ENCODE results near the gene PRUNE1.
A peak's percentile ranks its signal among the peaks of the same experiment; 100 is the strongest.

PRUNE1 gene

DNA sequence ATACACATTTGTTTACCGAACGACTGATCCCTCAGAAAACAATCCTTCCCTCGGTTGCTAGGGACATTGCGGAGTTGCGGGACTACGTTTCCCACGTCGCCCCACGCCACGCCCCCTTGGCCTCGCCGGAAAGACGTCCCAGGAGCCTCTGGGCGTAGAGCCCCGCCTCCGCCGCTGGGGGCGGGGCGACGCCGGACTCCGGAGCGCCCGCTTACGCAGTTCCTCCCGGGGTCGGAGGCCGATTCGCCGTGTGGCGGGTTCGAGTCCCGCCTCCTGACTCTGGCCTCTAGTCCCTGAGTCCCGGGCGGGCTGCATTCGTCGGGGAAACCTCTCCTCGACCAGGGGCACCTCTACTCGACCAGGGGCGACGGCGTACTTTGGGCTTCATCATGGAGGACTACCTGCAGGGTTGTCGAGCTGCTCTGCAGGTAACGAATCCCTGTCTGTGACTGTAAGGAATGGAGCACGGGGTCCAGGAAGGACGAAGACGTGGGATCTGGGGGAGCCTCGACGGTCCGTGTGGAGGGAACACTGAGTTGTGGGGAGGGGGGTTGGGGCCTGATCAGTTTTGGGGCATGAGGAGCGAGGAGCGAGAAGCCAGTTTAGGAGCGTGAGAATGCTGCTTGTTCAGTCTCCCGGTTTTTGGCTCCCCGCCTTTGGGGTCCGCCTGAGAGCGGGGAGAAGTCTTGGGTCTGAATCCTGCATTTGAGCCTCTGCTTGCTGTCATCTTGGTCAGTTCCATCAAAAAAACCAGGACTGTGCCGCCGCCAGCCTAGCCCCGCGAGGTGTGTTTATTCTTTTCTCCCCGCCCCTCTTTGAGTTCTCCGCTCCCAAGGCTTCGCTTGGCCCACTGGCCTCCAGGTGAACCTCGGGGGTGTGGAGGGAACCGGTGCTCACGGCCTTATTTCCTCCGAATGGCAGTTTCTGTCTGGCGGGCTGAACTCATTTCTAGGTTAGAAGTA is at the start of gene PRUNE1:
TSS of gene PRUNE1 (plus strand) at position 206 of the 962 bp plus-strand sequence. CDS start at position 390, 184 bp downstream.
- peak; percentile 98 for DNase-seq

- no peak for DNase-seq
These were observed 47.6 kb upstream of the PRUNE1 start for GRCh38 chr1:150960646-150961045.

DNA sequence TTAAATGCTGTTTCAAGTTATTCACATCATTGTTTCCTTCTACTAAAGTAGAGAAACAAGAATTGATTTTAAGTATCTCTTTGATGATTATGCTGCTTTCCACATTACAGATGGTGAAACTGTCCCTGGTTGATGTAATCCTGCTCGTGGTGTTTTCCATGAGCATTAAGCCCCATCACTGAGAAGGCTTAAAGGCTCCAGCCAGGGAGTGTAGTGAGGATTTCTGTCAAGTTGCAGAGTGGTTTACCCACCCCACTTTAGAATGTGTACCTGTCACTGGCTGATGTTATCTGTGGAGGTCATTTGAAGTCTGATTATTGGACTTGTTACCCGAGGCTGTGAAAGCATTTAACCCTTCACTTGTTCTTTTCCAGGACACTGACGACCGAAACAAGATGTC is 46.5 kb upstream of the PRUNE1 start:
- DNase-seq = no peak

DNA sequence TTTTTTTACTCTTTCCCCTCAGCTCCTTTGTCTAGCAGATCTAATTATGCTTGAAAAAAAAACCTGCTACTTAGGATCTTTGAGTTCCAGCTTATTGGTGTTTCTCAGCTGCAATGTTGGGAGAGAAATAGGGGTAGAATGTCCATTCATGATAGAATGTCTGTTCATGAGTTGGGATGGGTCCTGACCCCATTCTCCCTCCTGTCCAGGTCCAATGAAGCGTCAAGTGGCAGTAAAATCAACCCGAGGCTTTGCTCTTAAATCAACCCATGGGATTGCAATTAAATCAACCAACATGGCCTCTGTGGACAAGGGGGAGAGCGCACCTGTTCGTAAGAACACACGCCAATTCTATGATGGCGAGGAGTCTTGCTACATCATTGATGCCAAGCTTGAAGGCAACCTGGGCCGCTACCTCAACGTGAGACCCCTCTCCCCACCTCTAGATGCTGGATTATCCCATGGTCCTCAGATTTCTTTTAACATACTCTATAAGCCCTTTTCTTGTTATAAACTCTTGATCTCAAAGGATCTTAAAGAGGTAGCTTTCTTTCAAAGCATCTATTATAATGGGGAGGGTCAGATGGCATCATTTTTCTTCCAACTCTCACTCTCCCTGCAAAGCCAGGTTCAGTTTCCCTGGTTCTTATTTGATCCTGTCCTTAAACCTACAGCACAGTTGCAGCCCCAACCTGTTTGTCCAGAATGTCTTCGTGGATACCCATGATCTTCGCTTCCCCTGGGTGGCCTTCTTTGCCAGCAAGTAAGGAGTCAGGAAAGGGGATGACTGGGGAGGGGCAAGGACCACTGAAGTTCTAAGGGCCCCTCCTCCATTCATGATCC is 44.7 kb upstream of the PRUNE1 start:
- no peak for DNase-seq

DNA sequence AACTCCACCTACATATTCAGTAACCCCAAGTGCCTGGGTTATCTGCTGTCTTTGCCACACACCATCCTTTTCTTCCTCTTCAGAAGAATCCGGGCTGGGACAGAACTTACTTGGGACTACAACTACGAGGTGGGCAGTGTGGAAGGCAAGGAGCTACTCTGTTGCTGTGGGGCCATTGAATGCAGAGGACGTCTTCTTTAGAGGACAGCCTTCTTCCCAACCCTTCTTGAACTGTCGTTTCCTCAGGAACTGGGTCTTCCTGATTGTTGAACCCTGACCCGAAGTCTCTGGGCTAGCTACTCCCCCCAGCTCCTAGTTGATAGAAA is 44.1 kb upstream of the PRUNE1 start:
- DNase-seq = no peak

- DNase-seq = no peak
These were observed 42.6 kb upstream of the PRUNE1 start for GRCh38 chr1:150965605-150966004.

DNA sequence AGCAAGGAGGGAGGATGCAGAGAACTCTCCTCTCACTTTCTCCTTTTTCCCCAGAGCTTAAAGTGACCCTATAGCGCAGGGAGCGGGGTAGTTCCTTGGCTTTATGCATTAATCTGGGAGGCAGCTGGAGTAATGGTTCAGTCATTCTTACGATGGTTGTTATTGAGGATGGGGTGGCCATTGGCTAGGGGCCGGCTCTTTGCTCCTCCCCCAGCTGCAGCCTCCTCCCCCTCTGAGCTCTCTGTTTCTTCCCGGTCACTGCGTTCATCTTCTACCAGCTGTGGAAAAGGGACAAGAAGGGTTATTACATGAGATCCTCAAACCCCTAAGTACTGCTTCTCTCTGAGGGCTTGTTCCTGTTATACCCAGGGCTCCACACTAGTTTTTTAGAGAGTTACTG is 42.2 kb upstream of the PRUNE1 start:
- no peak for DNase-seq

GRCh38 chr1:150967936-150968335 is 40.3 kb upstream of the PRUNE1 start:
- DNase-seq = no peak

- no peak for DNase-seq
These were observed 39.8 kb upstream of the PRUNE1 start for GRCh38 chr1:150968491-150968890.

- DNase-seq = no peak
These were observed 38.6 kb upstream of the PRUNE1 start for GRCh38 chr1:150969626-150970025.

DNA sequence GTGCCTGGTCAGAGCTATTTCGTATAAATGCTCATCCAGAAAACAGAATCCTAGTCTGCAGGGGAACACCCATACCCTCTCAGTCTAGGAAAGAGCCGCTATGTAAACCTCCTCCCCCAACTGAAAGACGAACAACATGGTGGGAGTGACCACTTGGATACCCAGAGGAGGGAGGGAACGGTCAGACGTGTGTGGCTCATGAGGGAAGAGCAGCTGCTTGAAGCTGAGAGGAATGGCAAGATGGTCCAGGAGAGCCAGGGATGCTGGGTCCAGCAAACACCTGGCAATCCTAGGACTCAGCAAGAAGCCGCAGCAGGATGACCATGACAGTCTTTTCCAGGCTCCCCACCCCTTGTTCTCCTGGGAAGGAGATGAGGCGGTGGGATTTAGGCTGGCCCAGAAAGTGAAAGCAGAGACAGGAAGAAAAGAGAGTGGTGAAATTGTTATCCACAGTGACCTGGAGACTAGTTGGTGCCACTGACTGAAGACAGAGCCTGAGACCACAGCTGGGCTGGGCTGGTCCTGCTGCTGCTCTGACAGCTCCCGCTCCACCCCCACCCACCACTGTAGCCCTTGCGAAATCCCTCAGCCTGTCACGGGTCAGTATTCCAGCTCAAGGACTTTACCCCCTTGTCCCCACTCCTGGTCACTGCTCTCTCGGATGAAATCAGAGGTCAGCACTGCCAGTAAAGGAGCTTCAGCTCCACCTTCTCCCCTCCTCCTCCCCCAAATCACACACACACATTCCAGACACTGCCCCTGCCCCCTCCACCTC is 37.3 kb upstream of the PRUNE1 start:
- no peak for DNase-seq

GRCh38 chr1:150971583-150972416 is 36.4 kb upstream of the PRUNE1 start:
- peak; percentile 22 for DNase-seq

DNA sequence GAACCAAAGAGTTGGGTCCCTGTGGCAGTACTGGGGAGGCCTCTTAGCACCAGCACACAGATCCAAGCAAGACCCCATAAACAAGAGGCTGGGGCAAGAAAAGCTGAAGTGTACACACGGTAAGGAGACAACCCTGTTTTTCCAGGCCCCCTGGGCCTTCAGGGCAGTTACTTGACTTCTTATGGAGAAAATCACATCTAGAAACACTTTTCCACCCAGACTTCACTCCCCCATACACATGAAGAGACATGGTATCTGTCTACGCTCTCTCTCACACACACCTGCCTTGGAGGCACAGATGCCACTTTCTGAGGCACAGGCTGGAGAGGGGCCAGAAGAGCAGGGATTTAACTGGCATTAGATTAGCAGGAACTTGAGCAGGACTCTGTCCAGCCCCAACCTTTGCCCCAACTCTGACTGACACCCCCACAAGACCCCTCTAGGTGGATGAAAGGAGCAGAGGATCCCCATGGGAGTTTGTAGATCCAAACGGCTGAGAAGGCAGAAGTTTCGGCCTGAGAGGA is 35.8 kb upstream of the PRUNE1 start:
- DNase-seq = no peak

DNA sequence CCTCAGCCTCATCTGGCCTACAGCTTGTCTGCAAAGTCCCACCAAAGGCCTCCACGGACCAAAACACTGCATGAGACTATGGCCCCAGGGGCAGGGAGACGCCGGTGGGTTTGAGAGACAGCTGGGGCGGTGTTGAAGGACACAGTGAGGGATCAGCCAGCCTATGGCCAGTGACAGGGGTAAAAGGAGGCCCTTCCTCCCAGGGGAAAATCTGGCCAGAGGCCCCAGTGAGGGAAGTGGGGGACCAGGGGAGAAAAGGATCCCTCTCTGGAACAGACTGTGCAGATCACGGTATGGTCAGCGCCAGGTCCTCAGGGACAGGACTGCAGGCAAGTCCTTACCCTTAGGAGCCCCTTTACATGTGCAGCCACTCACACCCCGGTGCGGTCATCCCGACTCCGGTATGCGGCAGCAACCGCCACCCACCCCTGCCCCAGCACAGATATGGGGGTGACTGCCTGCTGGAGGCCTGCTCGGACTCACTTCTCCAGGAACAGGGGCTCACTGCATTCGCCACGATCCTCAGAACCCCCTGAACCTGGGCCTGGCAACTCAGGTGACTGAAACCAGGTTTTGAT is 34.9 kb upstream of the PRUNE1 start:
- peak; percentile 53 for DNase-seq

DNA sequence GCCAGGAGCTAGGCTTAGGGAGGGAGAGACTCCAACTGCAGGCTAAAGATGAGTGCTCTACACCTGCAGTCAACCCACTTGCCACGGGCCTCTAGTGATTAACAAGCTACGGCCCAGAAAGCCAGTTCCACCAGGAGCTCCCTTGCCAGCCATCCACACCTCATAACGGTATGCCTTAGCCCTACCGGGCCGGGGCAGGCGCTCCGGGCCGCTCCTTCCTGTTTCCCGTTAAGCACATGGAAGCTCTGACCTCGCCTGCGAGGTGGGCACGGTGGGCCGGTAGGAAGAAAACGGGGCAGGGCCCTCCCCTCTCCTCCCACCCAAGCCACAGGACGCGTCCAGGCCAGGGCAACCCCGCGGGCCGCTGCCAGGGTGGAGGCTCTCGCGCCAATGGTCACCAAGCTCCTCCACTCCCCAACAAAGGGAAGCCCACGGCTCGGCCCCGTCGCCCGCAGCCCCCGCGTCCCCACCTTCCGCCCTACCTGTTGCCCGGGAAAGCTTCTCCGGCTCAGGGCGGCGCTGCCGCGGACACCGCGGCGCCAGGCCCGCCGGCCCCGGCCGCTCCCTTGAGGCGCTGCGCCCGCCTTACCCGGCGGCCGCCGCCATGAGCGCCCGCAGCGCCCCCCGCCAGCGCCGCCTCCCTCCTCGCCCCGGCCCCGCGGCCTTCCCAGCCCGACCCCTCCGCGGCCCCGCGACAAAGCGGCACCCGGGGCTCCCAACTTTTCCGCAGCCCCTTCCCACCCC is 34.2 kb upstream of the PRUNE1 start:
- DNase-seq = peak; percentile 60

DNA sequence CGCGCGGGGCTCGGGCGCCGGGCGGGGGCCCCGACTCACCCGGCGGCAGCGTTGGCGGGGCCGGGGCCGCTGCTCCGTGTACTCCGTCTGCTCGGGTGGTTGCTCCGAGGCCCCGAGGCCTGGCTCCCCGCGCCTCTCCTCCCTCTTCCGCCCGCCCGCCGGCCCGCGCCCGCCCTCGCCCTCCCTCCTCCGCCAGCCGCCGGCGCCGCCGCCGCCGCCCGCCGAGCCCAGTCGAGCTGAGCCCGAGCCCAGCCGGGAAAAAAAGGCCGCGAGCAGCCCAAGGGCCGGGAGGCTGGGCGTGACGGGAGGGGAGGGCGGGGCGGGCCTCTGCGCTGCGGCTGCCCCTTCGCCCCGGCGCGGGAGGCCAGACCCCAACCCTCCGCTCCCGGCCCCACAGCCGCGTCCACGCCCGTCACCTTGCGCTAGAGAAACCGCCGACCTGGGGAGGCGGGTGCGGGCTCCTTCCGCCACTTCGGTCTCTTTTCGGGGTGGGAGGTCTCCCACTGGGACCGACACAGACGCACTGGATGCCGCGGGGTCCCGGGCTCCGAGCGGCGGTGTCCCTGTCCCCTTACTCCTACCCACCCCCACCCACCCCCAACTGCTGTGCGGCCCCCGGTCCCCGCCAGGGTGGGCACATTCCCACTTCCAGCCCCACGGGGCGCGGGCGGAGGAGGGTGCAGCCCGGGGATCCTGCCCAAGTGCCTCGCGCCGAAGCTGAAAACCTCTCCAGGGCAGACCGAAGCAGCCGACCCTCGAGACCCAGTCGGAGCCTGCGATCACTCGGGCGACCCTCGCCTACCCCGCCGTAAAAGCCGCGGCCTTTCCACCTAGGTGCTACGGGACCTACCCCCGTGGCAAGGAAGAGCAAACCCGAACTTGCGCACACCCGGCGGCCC is 33.4 kb upstream of the PRUNE1 start, which contains the start of gene CERS2:
TSS of gene CERS2 (minus strand) at position 256 of the 899 bp plus-strand sequence. CDS start 5,745 bp downstream, outside the sequence.
- peak; percentile 76 for DNase-seq

DNA sequence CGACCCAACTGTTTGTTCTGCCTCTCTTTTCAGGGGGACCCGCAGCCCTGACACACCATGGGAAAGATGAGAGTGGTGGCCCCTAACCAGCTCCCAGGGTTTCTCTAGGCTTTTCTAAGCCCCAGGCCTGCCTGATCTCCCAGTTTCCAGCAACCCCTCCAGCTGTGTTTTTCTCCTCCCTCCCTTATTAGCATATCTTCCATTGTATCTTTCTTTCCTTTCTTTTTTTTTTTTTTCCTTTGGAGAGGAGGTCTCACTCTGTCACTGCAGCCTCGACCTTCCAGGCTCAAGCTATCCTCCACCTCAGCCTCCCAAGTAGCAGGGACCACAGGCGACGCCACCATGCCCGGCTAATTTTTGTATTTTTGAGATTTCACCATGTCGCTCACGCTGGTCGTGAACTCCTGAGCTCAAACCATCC is 31.8 kb upstream of the PRUNE1 start:
- DNase-seq = no peak

DNA sequence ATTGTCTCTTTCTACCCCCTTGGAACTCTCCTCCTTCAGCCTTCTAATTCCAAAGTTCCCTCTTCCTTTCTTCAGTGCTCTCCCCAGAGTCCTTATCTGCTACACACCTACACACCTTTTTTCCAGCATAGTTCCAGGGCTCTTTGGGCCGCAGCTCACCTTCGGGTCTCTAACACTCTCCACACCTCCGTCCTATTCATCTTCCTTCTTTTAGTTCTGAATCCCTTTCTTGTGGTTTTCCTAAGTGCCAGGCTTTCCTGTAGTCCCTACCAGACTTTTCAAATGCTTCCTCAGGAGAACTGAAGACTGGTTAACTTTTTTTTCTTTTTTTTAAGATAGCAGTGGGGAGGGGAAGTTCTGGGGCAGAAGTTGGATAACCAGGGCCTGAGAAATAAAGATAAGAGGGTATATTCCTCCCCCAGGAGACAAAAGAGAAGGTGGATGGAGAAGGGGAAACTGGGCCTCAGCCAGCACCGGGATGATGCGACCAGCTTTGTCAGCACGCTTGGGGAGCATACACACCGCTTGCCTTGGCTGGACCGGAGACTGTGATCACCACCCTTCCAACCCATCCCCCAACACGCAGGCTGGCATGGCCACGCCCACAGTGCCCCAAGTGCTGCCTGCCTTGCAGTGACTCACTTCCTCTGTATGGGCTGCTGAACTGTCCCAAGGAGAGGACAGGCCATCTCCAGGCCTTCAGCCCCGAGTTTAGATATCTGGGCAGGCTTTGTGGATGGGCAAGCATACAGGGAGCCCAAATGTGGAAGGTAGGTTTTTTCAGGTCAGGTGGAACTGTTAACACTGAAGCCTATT is 31.2 kb upstream of the PRUNE1 start:
- DNase-seq = peak; percentile 85

Measured in stimulated activated CD4-positive, alpha-beta T cell treated with anti-CD3 and anti-CD28 coated beads, Interleukin-15, amount 100 ng/mL, for 24 hours (primary cell).